Glomerular visceral epithelial cell (primary cell): Measurements from ENCODE around the gene SBK1.
"Not testable (repeated sequence)": the region's sequence is repeated elsewhere in the genome, so short reads cannot be mapped to it uniquely, and the experiment has no call there.

Experiments
- DNase-seq: peaks from one replicate; pipeline ENCODE4 v3.0.0-alpha.2; 2016; ENCODE audit errors: extremely low spot score

Gene SBK1

DNA sequence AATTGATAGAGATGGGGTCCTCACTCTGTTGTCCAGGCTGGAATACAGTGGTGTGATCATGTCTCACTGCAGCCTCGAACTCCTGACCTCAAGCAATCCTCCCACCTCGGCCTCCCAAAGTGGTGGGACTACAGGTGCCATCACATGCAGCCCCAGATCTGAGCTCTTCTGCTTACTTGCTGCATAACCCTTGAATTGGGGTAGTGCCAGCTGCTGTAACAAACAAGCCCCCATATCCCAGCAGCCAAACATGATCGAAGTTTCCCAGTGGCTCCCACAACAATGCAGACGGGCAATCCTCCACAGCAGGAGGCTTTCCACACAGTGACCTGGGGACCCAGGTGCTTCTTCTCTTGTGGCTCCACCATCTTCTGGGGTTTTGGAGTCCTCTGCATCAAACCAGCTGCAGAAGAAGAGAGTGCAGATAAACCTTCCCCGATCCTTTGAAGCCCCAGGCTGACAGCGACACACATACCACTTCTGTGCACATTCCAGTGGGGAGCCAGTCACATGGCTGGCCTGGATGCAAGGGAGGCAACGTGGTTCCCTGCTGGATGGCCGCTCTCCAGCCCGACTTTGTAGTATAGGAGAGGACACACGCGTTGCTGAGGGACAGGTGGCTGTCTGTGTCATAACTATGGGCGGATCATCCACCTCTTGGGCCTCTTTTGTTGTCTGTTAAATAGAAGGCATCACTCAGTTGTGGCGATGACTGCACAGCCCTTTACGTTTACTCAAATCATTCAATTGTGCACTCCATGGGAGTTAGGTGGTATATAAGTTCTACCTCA lies 16.7 kb downstream of the SBK1 start:
- no peak for DNase-seq

DNA sequence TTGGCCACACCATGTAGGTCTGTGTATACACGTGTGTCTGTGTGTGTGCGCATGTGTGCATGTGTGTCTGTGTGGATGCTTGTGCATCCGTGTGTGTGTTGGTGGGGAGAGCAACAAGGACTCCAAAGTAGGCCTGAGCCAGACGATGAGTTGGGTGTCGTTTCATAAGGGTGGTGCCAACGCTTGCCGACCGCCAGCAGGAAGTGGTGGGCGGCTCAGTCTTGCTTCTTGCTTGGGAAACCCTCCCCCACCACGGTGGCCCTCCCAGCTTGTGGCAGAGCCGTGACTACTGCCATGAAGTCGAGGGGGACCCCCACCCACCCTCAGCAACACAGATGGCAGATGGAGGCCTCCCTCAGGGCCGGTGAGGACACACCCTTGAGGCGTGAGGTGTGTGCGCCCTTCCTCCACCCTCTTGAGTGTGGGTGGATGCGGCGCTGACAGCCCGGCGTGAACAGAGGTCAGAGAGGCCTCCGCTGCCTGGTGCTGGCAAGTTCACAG lies 17.5 kb downstream of the SBK1 start:
- DNase-seq, result no peak

DNA sequence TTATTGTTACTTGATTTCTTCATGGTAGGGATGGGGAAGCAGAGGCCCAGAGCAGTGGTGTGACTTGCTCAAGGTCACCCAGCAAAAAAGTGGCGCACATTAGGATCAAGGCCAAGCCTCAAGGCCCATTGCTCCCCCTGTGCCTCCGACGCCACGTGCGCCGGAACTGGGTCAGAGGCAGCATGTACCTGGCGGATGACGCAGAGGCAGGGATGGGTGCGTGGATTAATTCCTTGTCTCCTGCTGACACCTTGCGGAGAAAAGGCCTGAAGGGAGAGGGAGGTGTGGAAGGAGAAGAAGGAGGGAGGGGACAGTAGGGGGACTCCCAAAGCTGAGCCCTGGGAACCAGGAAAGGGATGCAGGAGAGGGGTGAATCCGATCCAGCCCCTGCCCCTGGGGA lies 18.5 kb downstream of the SBK1 start:
- DNase-seq, result no peak

DNA sequence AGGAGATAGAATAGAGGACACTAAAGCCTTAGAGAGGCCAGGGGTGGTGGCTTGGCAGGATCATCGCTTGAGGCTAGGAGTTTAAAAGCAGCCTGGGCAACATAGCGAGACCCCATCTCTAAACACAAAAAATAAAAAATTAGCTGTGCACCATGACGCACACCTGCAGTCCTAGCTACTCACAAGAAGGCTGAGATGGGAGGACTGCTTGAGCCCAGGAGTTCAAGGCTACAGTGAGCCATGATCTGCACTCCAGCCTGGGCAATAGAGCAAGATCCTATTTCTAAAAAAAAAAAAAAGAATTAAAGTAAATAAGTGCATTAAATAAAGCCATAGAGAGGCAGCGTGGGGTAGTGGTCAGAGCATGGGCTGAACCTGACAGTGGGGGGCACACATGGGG lies 19.1 kb downstream of the SBK1 start:
- DNase-seq, result no peak

DNA sequence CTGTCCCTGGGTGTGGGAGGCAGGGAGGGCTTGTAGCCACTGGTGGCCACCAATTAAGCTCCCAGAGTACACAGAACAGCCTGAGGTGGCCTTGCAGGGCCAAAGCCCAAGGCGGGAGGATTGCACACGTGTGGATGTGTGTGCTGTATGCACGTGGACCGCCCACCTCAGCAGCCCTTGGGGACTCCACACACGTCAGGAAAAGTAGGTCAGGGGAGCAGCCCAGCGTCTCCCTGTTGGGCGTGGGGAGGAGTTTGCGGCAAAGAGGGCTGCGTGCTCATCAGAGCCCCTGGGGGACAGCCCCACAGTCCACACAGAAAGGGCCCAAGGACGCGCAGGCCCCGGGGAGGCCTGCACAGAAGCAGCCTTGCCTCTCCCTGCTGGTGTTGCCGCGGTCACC lies 19.6 kb downstream of the SBK1 start:
- no peak for DNase-seq

DNA sequence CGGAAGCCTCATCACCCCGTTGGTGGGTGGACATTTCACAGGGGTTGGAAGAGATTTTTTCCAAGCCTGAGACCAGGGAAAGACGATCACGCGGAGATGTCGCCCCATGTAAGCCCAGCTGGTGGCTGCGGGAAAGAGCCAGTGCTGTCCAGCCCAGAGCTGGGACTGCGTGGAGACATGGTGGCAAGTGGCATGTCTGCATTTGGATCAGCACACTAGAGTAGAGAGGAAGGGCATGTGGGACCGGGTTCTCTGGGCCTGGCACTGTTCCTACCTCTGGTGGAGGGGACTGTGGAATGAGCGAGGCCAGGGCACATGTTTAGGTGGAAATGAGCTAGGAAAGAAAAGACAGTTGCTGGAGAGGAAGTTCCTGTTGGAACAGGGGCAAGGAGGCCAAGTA lies 20.0 kb downstream of the SBK1 start:
- no peak for DNase-seq

DNA sequence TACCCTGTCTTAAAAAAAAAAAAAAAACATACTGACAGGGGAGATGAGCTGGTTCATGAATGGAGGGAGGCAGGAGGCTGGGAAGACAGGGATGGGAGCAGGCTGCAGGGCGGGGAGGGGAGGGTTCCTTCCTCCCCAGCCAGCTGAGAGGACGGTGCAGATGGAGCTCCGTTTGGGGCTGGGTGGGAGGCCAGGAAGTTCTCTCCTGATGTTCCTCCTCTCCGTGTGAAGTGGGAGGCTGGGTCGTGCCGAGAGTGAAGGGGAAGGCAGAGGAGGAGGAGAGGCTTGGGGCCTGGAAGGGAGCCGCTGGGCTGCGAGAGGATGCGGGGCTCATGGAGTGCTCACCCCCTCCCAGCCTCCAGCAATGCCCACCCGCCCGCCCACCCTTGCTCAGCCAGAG lies 21.3 kb downstream of the SBK1 start:
- DNase-seq, result no peak

DNA sequence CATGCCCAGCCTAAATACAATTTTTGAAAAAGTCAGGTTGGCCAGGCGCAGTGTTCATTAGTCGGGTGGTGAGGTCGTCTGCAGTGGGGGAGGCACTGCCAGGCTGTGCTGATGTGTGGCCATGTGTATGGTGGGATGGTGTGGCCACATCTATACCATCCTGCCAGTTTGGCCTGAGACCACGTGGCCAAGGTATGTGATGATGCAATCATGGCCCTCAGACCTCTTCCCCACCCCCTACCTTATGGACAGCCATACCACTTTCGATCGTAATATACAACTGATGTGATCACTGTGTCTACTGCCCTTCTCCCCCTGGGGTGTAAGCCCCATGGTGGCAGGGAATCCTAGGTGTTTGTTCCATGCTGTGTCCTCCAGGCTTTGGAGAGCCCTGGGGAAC lies 23.7 kb downstream of the SBK1 start:
- no peak for DNase-seq

DNA sequence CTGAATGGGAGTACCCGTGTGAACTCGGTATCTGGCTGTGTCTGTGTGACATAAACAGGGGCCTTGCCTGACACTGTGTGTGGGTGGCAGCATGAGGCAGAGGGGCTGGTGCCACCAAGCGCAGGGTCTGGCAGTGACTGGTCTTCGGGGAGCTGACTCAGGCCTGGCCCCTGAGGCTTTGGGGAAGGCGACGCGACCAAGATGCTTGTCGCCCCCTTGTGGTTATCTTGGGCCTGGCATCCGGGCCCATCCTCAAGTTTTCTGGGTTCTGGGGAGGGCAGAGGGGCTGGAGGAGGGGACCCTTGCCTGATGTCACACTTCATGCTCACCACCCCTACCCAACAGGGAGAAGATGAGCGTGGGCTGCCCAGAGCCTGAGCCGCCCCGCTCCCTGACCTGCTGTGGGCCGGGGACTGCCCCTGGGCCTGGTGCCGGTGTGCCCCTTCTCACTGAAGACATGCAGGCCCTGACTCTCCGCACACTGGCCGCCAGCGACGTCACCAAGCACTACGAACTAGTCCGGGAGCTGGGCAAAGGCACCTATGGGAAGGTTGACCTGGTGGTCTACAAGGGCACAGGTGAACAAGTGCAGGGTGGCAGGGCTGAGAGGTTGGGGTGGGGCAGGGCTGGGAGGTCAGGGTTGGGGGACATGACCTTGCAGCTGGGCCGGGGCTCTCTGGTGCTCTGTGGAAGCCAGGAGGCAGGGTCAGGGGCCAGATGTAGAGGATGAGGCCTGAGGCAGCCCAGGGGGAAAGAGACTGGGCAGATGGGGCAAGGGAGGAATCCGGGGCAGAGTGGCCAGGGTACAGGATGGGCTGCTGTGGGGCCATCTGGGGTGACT lies 24.9 kb downstream of the SBK1 start:
- peak; percentile 43 for DNase-seq

DNA sequence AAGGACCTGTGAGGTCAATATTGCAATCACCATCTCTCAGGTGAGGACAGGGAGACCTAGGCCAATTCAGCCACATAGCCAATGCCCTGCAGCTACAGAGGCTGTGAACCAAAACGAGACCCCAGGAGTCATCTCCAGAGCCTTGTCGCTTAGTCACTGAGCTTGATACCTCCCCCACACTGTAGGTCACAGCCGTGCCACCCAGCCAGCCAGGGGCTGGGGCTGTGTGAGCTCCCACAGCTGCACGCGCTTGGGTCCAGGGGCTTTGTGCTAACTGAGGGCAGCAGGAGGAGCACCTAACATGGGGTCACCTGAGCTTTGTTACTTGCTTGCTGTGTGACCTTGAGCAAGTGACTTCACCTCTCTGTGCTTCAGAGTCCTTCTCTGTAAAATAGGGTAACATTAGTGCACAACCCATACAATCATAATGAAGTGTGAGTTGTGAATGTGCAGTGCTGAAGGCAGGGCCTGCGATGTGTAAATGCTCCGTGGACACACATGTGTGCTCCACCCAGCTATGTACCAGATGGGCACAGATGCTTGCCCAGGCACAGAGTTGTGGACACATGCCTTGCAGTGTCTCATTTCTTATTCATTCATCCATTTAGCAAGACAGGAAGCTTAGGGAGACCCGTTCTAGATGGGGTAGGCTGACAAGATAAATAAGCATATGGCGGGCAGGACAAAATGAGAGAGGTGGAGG lies 25.9 kb downstream of the SBK1 start:
- no peak for DNase-seq

DNA sequence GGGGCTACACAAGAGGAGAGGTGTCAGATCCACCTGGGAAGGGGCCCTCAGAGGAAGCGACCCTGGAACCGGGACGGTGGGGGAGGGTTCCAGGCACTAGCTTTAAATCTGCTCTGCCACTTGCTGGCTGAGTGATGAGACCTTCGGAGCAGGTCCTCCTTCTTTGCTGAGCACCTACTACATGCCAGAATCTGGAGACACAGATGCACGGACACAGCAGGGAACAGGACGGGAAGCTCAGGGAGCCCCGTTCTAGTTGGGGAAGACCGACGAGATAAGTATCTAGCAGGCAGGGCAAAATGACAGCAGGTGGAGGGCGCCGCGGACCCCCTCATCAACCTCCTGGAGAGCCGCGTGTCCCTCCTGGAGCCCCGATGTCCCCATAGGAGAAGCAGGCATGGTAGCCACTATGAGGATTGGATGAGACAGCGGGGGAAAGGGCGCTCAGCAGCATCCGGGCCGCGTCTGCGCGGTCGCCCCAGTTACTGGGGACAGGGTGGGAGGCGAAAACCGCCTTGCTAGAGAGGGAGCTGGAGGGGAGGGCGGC lies 27.2 kb downstream of the SBK1 start:
- no peak for DNase-seq

DNA sequence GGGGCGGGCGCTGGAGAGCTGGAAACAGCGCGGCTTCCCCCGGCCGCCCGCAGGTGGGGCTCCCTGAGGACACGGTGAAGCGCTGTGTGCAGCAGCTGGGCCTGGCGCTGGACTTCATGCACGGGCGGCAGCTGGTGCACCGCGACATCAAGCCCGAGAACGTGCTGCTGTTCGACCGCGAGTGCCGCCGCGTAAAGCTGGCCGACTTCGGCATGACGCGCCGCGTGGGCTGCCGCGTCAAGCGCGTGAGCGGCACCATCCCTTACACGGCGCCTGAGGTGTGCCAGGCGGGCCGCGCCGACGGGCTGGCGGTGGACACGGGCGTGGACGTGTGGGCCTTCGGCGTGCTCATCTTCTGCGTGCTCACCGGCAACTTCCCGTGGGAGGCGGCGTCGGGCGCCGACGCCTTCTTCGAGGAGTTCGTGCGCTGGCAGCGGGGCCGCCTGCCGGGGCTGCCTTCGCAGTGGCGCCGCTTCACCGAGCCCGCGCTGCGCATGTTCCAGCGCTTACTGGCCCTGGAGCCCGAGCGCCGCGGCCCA lies 27.8 kb downstream of the SBK1 start:
- no peak for DNase-seq

DNA sequence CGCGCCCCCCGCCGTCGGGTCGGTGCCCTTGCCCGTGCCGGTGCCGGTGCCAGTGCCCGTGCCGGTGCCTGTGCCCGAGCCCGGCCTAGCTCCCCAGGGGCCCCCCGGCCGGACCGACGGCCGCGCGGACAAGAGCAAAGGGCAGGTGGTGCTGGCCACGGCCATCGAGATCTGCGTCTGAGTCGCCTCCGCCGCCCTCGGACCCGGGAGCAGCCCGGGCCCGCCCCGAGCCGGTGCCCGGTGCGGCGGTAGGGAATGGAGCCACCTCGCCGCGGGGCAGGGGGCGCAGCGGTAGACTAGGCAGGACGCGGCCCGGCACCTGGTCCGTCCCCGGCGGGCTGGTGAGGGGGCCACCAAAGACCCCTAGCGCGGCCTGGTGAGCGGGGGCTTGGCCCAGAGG lies 28.4 kb downstream of the SBK1 start:
- no peak for DNase-seq

DNA sequence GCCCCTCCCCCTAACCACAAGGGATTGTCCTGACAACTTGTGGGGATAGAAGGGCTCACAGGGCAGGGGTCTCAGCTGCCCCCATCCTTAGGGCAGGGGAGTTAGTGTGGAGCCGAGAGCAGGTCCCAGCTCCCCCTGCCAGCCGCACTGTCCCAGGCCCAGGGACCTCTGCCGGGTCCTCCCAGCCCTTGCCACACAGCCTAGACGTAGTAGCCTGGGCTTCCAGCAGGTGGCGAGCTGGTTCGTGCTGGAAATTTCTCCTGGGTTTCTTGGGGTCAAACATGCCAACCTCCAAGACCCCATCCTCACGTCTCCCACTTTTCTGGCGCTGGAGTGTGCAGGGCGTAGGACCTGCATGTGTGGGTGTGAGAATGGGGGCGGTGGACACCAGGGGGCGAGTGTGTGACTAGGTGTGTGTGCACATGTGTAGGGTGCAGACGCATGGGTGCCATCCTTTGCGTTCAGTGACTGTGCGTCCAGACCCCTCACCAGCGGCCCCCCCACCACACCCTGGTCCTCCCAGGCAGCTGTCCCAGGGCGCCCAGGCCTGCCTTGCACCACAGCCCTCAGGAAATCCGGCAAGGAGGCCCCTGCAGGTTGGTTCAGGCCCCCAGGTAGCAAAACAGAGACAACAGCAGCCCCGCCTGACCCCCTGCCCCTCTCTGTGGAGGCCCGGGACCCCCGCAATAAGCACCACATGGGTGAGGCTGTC lies 29.5 kb downstream of the SBK1 start:
- peak; percentile 18 for DNase-seq

DNA sequence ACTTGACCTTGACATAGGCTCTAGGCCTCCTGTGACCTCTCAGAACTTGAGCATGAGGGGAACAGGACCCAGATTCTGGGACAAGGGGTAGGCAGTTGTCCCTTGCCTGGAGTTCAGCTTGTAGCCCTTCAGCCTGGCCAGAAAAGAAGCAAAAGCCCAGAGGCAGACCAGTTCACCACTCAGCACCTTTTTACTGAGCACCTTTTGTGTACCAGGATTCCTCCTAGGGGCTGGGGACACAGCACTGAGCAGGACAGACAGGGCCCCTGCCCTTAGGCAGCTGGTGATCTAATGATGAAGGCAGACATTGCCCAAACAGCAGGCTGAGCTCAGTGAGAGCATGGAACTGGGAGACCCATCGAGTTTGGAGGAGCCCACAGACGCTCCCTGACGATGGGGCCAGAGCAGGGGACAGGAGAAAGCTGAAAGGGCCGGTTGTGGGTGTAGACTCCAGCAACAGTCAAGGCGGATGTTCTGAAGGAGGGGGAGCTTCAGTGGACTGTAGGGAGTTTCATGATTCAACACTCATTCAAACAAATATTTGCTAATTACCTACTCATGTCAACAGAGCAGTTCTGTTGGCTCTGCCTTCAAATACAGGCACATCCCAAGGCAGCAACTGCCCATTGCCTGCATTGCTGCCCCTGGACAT lies 32.0 kb downstream of the SBK1 start:
- DNase-seq, result no peak

DNA sequence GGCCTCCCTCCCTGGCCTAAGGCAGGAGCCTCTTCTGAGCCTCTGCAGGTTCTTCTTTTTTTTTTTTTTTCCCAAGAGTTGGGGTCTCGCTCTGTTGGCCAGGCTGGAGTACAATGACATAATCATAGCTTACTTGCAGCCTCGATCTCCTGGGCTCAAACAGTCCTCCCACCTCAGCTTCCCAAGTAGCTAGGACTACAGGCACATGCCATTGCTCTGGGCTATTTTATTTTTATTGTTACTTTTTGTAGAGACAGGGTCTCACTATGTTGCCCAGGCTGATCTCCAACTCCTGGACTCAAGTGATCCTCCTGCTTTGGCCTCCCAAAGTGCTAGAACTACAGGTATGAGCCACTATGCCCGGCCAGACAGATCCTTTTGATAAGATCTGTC lies 32.6 kb downstream of the SBK1 start:
- DNase-seq, result no peak

DNA sequence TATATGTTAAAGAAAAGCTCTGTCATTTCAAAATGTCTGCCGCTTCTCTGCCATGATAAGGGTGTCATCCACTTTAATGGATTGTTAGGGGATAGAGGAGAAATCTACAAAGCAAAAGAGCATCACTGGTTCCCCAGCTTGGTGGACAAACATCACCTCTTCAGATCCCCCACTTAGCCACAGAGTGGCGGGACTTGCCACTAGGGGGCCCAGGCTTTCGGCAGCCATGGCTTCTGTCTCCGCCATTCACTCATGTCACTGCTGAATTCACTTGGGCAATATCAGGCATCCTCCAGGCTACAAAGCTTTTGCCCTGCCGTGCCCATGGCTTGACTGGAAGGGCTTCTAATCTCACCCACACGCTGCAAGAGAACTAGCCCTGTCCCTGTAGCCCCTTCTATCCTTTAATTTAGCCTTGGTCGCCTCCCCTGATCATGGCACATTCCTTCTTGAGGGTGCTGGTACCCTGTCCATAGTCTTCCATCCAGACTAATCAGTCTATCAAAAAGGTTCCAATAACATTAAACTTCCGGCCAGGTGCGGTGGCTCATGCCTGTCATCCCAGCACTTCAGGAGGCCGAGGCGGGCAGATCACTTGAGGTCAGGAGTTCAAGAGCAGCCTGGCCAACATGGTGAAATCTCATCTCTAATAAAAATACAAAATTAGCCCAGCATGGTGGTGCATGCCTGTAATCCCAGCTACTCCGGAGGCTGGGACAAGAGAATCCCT lies 34.7 kb downstream of the SBK1 start:
- peak; percentile 35 for DNase-seq

DNA sequence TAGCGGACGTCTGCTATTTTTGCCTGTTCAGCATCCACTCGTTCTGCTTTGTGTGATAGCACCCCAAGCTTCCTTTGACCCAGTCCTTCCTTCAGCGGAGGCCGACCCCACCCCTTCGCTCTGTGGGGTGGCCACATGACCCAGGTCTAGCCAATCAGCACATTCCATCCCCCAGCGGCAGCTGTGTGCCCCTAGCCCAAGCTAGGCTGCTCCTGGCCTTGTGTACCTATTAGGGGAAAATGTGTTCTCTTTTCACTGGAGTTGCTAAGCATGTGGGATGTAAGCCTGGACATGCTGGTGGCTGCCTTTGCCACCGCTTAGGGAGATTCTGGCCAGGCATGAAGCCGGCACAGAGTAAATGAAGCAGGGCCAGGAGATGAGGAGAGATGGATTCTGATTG lies 37.9 kb downstream of the SBK1 start:
- DNase-seq, result not testable (repeated sequence)

DNA sequence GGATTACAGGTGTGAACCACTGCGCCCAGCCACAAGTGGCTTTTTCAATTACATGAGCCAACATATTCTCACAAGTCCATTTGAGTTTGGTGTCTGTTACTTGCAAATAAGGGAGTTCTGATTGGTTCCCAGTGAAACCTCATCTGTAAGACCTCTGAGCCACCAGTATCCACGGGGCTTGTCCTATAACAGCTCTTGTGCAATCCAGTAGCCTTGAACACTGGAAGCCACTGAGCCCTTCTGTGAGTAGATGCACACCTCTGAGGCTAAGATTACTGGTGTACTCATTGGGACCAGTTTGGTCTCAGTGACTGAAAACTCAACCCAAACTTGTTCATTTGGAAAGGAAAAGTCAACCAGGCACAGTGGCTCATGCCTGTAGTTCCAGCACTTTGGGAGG lies 38.7 kb downstream of the SBK1 start:
- not testable (repeated sequence) for DNase-seq

DNA sequence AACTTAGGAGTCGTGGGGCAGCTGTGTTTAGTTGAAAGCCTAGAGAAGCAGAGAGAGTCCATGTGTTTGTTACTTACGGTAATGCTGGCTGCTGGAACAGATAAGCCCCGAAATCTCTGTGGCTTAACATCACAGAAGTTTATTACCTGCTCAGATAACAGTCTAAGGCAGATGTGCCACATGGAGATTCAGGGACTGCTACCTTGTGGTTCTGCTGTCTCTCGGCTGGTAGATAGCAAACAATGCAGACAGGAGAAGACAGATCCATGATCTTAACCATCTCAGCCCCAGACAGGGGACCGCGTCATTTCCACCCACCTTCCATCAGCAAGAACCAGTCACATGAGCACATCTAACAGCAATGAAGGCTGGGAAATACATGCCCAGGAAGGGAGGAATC lies 40.3 kb downstream of the SBK1 start:
- DNase-seq, result not testable (repeated sequence)
